ENCODE data around the gene TCERG1L.

DNA sequence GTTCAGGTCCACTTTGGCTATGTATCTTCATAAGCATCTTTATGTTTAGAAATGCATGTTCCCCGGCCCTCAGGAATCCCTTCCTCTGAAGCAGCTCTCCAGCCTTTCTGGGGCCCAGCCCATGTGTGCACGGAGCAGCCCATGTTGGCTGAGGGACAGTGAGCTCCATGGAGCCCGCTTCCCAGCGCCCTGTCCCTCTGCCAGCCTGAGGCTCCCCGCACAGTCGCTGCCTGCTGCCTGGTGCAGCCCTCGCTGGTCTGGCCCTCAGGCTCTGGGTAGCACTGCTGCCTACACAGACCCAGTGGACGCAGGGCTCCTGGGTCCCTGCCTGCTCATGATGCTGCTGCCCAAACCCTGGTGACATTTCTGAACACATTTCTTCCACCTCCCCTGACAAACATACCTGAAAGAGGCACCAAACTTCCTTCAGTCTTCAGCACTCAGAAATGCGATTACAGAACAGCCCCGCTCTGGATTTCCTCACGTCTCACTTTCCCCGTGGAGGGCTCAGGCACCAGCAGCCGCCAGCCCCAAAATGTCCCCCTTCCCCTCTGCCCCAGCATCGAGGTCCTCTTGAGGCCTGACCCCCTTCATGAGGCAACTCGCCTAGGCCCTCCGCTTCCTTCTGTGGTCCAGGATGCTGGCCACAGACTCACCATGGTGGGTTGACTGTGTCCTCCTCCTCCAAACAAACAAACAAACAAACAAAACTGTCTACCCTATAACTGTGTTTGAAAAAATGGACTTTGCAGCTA, 5.0 kb upstream of the TCERG1L start:
- TF ChIP-seq, protein P1, sequence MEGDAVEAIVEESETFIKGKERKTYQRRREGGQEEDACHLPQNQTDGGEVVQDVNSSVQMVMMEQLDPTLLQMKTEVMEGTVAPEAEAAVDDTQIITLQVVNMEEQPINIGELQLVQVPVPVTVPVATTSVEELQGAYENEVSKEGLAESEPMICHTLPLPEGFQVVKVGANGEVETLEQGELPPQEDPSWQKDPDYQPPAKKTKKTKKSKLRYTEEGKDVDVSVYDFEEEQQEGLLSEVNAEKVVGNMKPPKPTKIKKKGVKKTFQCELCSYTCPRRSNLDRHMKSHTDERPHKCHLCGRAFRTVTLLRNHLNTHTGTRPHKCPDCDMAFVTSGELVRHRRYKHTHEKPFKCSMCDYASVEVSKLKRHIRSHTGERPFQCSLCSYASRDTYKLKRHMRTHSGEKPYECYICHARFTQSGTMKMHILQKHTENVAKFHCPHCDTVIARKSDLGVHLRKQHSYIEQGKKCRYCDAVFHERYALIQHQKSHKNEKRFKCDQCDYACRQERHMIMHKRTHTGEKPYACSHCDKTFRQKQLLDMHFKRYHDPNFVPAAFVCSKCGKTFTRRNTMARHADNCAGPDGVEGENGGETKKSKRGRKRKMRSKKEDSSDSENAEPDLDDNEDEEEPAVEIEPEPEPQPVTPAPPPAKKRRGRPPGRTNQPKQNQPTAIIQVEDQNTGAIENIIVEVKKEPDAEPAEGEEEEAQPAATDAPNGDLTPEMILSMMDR (IDR thresholded peaks at IDR 0.05; ENCODE audit: insufficient read depth, low read length, poor library complexity, severe bottlenecking), result no peak
- TF ChIP-seq EZH2phosphoT487 (conservative IDR thresholded peaks at IDR 0.05; ENCODE audit: low read length), result no peak

All from SU-DHL-6 (cell line).